HG02852 (cell line): ENCODE measurements around the gene ALOX12.

ENCODE experiments used
- ATAC-seq: cut with Tn5 transposase; IDR thresholded peaks from one replicate; pipeline ENCODE4 v1.9.1; 2021; ENCODE audit warnings: mild to moderate bottlenecking, moderate library complexity; ENCODE audit not compliant: unreplicated experiment

ALOX12 gene

GRCh38 chr17:7002288-7003047, 6.6 kb downstream of the ALOX12 start:
- ATAC-seq = no peak

GRCh38 chr17:7003745-7004144, 7.9 kb downstream of the ALOX12 start:
- ATAC-seq = no peak

- no peak for ATAC-seq
Observed at GRCh38 chr17:7004398-7005253, 8.8 kb downstream of the ALOX12 start.

- ATAC-seq = no peak
Observed at GRCh38 chr17:7005716-7006115, 9.9 kb downstream of the ALOX12 start.

- ATAC-seq = no peak
Observed at GRCh38 chr17:7007143-7007542, 11.3 kb downstream of the ALOX12 start.

- no peak for ATAC-seq
Observed at GRCh38 chr17:7010523-7010922, 14.7 kb downstream of the ALOX12 start.

GRCh38 chr17:7011415-7011814, 15.6 kb downstream of the ALOX12 start:
- no peak for ATAC-seq

- ATAC-seq = no peak
Observed at GRCh38 chr17:7011942-7012254, 16.0 kb downstream of the ALOX12 start.

GRCh38 chr17:7014261-7014994, 18.6 kb downstream of the ALOX12 start:
- ATAC-seq = peak; percentile 82

GRCh38 chr17:7014995-7015958, 19.4 kb downstream of the ALOX12 start:
- ATAC-seq = peak; percentile 25

GRCh38 chr17:7016418-7016817, 20.6 kb downstream of the ALOX12 start:
- no peak for ATAC-seq

GRCh38 chr17:7016886-7017826, 21.3 kb downstream of the ALOX12 start:
- ATAC-seq = no peak

GRCh38 chr17:7017827-7018200, 22.0 kb downstream of the ALOX12 start:
- ATAC-seq = no peak

- ATAC-seq = no peak
Observed at GRCh38 chr17:7018331-7018964, 22.6 kb downstream of the ALOX12 start.

GRCh38 chr17:7019367-7019766, 23.5 kb downstream of the ALOX12 start:
- no peak for ATAC-seq

- no peak for ATAC-seq
Observed at GRCh38 chr17:7019839-7020519, 24.1 kb downstream of the ALOX12 start.

GRCh38 chr17:7020894-7021664, 25.2 kb downstream of the ALOX12 start:
- no peak for ATAC-seq
